HG02973 (cell line): ENCODE data around the gene CCR2.

ENCODE experiments used
- ATAC-seq: cut with Tn5 transposase; IDR thresholded peaks from one replicate; pipeline ENCODE4 v1.9.1; 2021; ENCODE audit warnings: moderate library complexity; ENCODE audit not compliant: unreplicated experiment

CCR2 gene

GRCh38 chr3:46354478-46354877 is 567 bp downstream of the CCR2 start:
- ATAC-seq = no peak

GRCh38 chr3:46354984-46355383 is 1.1 kb downstream of the CCR2 start:
- ATAC-seq = no peak

GRCh38 chr3:46356276-46356675 is 2.4 kb downstream of the CCR2 start:
- ATAC-seq = no peak

- no peak for ATAC-seq
These were observed 3.0 kb downstream of the CCR2 start for GRCh38 chr3:46356909-46357308.

GRCh38 chr3:46358466-46358865 is 4.6 kb downstream of the CCR2 start:
- no peak for ATAC-seq

- ATAC-seq = peak; percentile 62
These were observed 6.0 kb downstream of the CCR2 start for GRCh38 chr3:46359733-46360493.

GRCh38 chr3:46360907-46361306 is 7.0 kb downstream of the CCR2 start:
- ATAC-seq = no peak

- no peak for ATAC-seq
These were observed 7.7 kb downstream of the CCR2 start for GRCh38 chr3:46361408-46362283.

- no peak for ATAC-seq
These were observed 11.1 kb downstream of the CCR2 start for GRCh38 chr3:46365041-46365440.

- ATAC-seq = no peak
These were observed 12.0 kb downstream of the CCR2 start for GRCh38 chr3:46365737-46366524.

- no peak for ATAC-seq
These were observed 13.9 kb downstream of the CCR2 start for GRCh38 chr3:46367811-46368210.

- no peak for ATAC-seq
These were observed 14.7 kb downstream of the CCR2 start for GRCh38 chr3:46368569-46368968.

GRCh38 chr3:46369151-46369550 is 15.2 kb downstream of the CCR2 start:
- no peak for ATAC-seq

- ATAC-seq = peak; percentile 79
These were observed 15.8 kb downstream of the CCR2 start for GRCh38 chr3:46369675-46370132.

- ATAC-seq = no peak
These were observed 17.1 kb downstream of the CCR2 start, which contains the start of gene CCR5 for GRCh38 chr3:46370839-46371518. CCR5 (plus strand) TSS chr3:46370946; CDS start chr3:46372903, 1,957 bp downstream.

- ATAC-seq = no peak
These were observed 17.8 kb downstream of the CCR2 start for GRCh38 chr3:46371519-46372340.

GRCh38 chr3:46372492-46373359 is 18.8 kb downstream of the CCR2 start:
- ATAC-seq = no peak

- ATAC-seq = no peak
These were observed 20.8 kb downstream of the CCR2 start for GRCh38 chr3:46374755-46375154.

- no peak for ATAC-seq
These were observed 21.3 kb downstream of the CCR2 start for GRCh38 chr3:46375218-46375617.
